SK-N-SH treated with all-trans-retinoic acid at 6 μM for 48 hours (cell line): ENCODE results near the gene CLSTN2.

Source experiments
- ESRRG ChIP-seq: fragments of 250-450 bp; sonication (Bioruptor Pico); IDR thresholded peaks from 2 replicates; pipeline ENCODE4 v1.6.1; 2021; ENCODE audit warnings: mild to moderate bottlenecking
- PPARA ChIP-seq: fragments of 250-450 bp; sonication (Bioruptor Pico); IDR thresholded peaks from 2 replicates; pipeline ENCODE4 v1.5.0; 2020; ENCODE audit warnings: mild to moderate bottlenecking, borderline replicate concordance

DNA sequence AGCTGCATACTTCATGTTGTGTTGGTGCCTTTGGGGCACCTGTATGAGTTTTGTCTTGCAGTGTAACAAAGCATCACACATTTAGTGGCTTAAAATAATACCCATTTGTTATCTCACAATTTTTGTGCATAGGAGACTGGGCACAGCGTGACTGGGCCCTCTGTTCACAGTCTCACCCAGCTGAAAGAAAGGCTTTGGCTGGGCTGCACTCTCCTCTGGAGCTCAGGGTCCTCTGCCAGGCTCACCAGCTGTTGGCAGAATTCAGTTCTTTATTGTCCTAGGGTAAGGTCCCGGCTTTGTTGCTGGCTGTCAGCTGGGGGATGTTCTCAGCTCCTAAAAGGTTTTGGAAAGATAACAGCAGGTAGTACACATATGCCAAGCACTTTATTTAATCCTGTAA is 263.3 kb downstream of the CLSTN2 start:
- TF ChIP-seq ESRRG (CRISPR knock-in tag) (no peak), PPARA (no peak)
